22Rv1 (cell line): ENCODE measurements around the gene CAPN10.

Experiments
- CTCF ChIP-seq: fragments of 450-650 bp; IDR thresholded peaks from 2 replicates; pipeline ENCODE4 v1.5.1; 2017; ENCODE audit warnings: mild to moderate bottlenecking
- ZFX ChIP-seq: fragments of 450-650 bp; IDR thresholded peaks from 2 replicates; pipeline ENCODE4 v1.6.1; 2017; ENCODE audit warnings: antibody characterized with exemption, borderline replicate concordance

DNA sequence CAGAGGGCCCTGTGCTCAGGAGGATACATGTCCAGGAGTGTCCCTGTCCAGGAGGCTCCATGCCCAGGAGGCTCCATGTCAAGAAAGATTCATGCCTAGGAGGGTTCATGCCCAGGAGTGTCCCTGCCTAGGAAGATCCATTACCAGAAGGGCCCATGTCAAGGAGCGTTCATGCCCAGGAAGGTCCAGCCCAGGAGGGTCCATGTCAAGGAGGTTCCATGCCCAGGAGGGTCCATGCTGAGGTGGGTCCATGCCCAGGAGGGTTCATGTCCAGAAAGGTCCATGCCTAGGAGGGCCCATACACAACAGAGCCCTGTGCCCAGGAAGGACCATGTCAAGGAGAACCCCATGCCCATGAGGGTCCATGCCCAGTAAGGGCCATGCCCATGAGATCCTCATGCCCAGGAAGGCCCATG, 45.8 kb downstream of the CAPN10 start:
- no peak for TF ChIP-seq CTCF
- no peak for TF ChIP-seq ZFX
